ENCODE measurements around the gene AIF1L.
A peak's percentile ranks its signal among the peaks of the same experiment; 100 is the strongest.

The AIF1L gene

GRCh38 chr9:131117121-131117761 lies 20.9 kb downstream of the AIF1L start:
- no peak for DNase-seq (ENCODE audit: insufficient read length)

GRCh38 chr9:131117762-131118145 lies 21.4 kb downstream of the AIF1L start:
- FAIRE-seq = no peak

More at GRCh38 chr9:131117121-131117761, 20.9 kb downstream of the AIF1L start:
- FAIRE-seq = no peak
- no peak for TF ChIP-seq TAF1 (IDR thresholded peaks at IDR 0.05; ENCODE audit: borderline replicate concordance, low read depth, low read length)

GRCh38 chr9:131119600-131119999 lies 23.3 kb downstream of the AIF1L start:
- no peak for DNase-seq (ENCODE audit: insufficient read length)
- FAIRE-seq = no peak
- TF ChIP-seq POLR2AphosphoS5 (IDR thresholded peaks at IDR 0.05; ENCODE audit: low read depth, low read length) (no peak), TAF1 (IDR thresholded peaks at IDR 0.05; ENCODE audit: borderline replicate concordance, low read depth, low read length) (no peak)

More at GRCh38 chr9:131117762-131118145, 21.4 kb downstream of the AIF1L start:
- DNase-seq (ENCODE audit: insufficient read length) = no peak
- no peak for TF ChIP-seq POLR2AphosphoS5 (IDR thresholded peaks at IDR 0.05; ENCODE audit: low read depth, low read length)

GRCh38 chr9:131120620-131121228 lies 24.4 kb downstream of the AIF1L start:
- DNase-seq (ENCODE audit: insufficient read length) = no peak
- TF ChIP-seq TAF1 (IDR thresholded peaks at IDR 0.05; ENCODE audit: borderline replicate concordance, low read depth, low read length) = no peak
- FAIRE-seq = no peak

GRCh38 chr9:131121346-131121745 lies 25.0 kb downstream of the AIF1L start:
- TF ChIP-seq TAF1 (IDR thresholded peaks at IDR 0.05; ENCODE audit: borderline replicate concordance, low read depth, low read length) (no peak), POLR2AphosphoS5 (IDR thresholded peaks at IDR 0.05; ENCODE audit: low read depth, low read length) (no peak), POLR2A (IDR thresholded peaks at IDR 0.05; ENCODE audit: low read depth, low read length) (no peak)
- FAIRE-seq (no peak), DNase-seq (ENCODE audit: insufficient read length) (no peak)

GRCh38 chr9:131122158-131122557 lies 25.8 kb downstream of the AIF1L start:
- FAIRE-seq (no peak), DNase-seq (ENCODE audit: insufficient read length) (no peak)
- no peak for TF ChIP-seq POLR2A (IDR thresholded peaks at IDR 0.05; ENCODE audit: low read depth, low read length)
- no peak for TF ChIP-seq POLR2AphosphoS5 (IDR thresholded peaks at IDR 0.05; ENCODE audit: low read depth, low read length)
- no peak for TF ChIP-seq TAF1 (IDR thresholded peaks at IDR 0.05; ENCODE audit: borderline replicate concordance, low read depth, low read length)

GRCh38 chr9:131125038-131125287 lies 28.6 kb downstream of the AIF1L start:
- no peak for DNase-seq (ENCODE audit: insufficient read length)
- TF ChIP-seq TAF1 (IDR thresholded peaks at IDR 0.05; ENCODE audit: borderline replicate concordance, low read depth, low read length) (no peak), POLR2A (IDR thresholded peaks at IDR 0.05; ENCODE audit: low read depth, low read length) (no peak), POLR2AphosphoS5 (IDR thresholded peaks at IDR 0.05; ENCODE audit: low read depth, low read length) (no peak)
- FAIRE-seq = no peak

GRCh38 chr9:131125288-131126058 lies 29.1 kb downstream of the AIF1L start, which contains the start of gene NUP214:
NUP214 (plus strand) TSS chr9:131125586; CDS start chr9:131125705, 119 bp downstream.
- TF ChIP-seq POLR2A (IDR thresholded peaks at IDR 0.05; ENCODE audit: low read depth, low read length) (peak; percentile 97), TAF1 (IDR thresholded peaks at IDR 0.05; ENCODE audit: borderline replicate concordance, low read depth, low read length) (peak; percentile 79), POLR2AphosphoS5 (IDR thresholded peaks at IDR 0.05; ENCODE audit: low read depth, low read length) (peak; percentile 98)
- DNase-seq (ENCODE audit: insufficient read length) (peak; percentile 98), FAIRE-seq (peak; percentile 99)

GRCh38 chr9:131126059-131126426 lies 29.7 kb downstream of the AIF1L start:
- DNase-seq (ENCODE audit: insufficient read length) (no peak), FAIRE-seq (no peak)
- TF ChIP-seq POLR2A (IDR thresholded peaks at IDR 0.05; ENCODE audit: low read depth, low read length) (no peak), TAF1 (IDR thresholded peaks at IDR 0.05; ENCODE audit: borderline replicate concordance, low read depth, low read length) (no peak), POLR2AphosphoS5 (IDR thresholded peaks at IDR 0.05; ENCODE audit: low read depth, low read length) (no peak)

GRCh38 chr9:131129183-131129582 lies 32.9 kb downstream of the AIF1L start:
- DNase-seq (ENCODE audit: insufficient read length) (no peak), FAIRE-seq (no peak)
- no peak for TF ChIP-seq POLR2A (IDR thresholded peaks at IDR 0.05; ENCODE audit: low read depth, low read length)

- TF ChIP-seq POLR2A (IDR thresholded peaks at IDR 0.05; ENCODE audit: low read depth, low read length) = no peak
- no peak for TF ChIP-seq TAF1 (IDR thresholded peaks at IDR 0.05; ENCODE audit: borderline replicate concordance, low read depth, low read length)
- no peak for TF ChIP-seq POLR2AphosphoS5 (IDR thresholded peaks at IDR 0.05; ENCODE audit: low read depth, low read length)
- DNase-seq (ENCODE audit: insufficient read length) = no peak
- no peak for FAIRE-seq
Measured at GRCh38 chr9:131138676-131139075, 42.3 kb downstream of the AIF1L start.

GRCh38 chr9:131140112-131140511 lies 43.8 kb downstream of the AIF1L start:
- no peak for DNase-seq (ENCODE audit: insufficient read length)
- FAIRE-seq = no peak
- TF ChIP-seq TAF1 (IDR thresholded peaks at IDR 0.05; ENCODE audit: borderline replicate concordance, low read depth, low read length) (no peak), POLR2AphosphoS5 (IDR thresholded peaks at IDR 0.05; ENCODE audit: low read depth, low read length) (no peak), POLR2A (IDR thresholded peaks at IDR 0.05; ENCODE audit: low read depth, low read length) (no peak)

Measured in GM12892 (cell line).